ENCODE measurements around the gene FER1L5. TPM values are rescaled to one million over a fixed set of nuclear protein-coding genes. Genes with fewer than 3 reads are reported as not detected.
A peak's percentile ranks its signal among the peaks of the same experiment; 100 is the strongest.

The FER1L5 gene
- total RNA-seq: under 1 TPM in 2 of 3 donors, not detected in 1; 0.73 to 0.98 TPM

DNA sequence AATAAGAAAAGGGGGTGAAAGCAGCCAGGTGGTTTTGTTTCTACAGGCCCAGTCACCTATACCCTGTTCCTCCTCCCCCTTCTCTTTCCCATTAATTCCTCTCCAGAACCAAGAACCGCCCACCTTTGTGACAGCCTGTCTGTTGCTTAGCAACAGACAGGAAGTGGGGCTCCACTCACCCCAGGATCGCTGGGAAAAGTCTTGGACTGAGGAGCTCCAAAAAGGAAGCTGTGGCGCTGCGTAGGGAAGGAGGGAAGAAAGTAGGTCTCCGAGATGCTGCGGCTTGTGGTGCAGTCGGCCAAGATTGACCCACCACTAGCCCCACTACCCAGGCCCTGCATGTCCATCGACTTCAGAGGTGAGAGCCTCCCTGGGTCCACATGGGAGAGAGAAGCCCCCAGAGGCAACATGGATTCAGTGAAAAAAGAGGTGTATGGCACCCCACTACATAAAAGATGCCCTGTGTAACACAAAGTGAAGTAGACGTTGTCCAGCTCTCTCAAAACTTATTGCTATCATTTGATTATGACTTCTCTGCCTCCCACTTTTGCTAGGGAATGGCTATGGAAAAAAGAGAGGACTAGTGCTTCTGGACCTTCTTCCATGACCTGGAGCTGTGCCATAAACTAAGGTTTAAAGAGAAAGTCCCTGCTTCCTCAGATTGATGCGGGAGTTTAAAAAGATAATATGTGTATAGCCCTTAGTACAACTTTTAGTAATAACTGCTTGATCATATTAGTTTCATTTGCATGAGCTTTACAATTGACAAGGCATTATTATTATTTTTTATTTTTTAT is at the start of gene FER1L5:
TSS of gene FER1L5 (plus strand) at position 201 of the 797 bp plus-strand sequence. CDS start at position 274, 73 bp downstream.
- Histone ChIP-seq H3K27ac (no peak within 1 kb of the TSS), H3K9me3 (no peaks in the 10 kb centered on the region), H3K36me3 (no peaks in the 10 kb centered on the region), H3K4me3 (peak within 1 kb of the TSS in 2 of 3 donors; percentile 28 to 51), H3K4me1 (no peaks in the 10 kb centered on the region), H3K27me3 (no peaks in the 10 kb centered on the region)
- intact Hi-C loops (cut with DNase I; ENCODE audit: low total_unique reads): no loop called here
- no peak for DNase-seq (ENCODE audit: low spot score in 2 of 2)
- TF ChIP-seq, protein P1, sequence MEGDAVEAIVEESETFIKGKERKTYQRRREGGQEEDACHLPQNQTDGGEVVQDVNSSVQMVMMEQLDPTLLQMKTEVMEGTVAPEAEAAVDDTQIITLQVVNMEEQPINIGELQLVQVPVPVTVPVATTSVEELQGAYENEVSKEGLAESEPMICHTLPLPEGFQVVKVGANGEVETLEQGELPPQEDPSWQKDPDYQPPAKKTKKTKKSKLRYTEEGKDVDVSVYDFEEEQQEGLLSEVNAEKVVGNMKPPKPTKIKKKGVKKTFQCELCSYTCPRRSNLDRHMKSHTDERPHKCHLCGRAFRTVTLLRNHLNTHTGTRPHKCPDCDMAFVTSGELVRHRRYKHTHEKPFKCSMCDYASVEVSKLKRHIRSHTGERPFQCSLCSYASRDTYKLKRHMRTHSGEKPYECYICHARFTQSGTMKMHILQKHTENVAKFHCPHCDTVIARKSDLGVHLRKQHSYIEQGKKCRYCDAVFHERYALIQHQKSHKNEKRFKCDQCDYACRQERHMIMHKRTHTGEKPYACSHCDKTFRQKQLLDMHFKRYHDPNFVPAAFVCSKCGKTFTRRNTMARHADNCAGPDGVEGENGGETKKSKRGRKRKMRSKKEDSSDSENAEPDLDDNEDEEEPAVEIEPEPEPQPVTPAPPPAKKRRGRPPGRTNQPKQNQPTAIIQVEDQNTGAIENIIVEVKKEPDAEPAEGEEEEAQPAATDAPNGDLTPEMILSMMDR (IDR thresholded peaks at IDR 0.05): no peak
- TF ChIP-seq POLR2A (IDR thresholded peaks at IDR 0.05) (no peak), POLR2AphosphoS5 (IDR thresholded peaks at IDR 0.05) (no peak)

- intact Hi-C loops (cut with DNase I; ENCODE audit: low total_unique reads): no loop called here
These were observed 48.3 kb upstream of the FER1L5 start for GRCh38 chr2:96594282-96594681.

DNA sequence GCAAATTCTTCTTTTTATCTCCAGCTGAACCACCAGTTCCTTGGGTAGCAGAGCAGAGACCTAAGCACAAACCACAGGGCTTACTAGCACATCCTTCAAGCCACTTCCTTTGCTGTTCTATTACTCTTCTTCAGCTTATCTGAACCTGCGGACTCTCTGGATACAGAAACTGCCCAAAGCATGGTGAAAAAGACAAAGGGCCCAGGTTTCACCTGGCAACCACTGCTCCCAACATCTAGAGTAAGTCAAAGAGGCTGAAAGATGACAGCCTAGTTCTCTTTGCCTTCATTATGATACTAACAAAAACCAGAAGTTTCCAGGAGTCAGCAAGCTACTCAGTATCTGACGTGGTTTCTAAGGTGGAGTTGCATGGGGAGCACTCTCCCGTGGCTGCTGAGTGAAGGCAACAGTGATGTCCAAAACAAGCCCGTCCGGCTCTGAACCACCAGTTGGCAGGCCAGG is 47.8 kb upstream of the FER1L5 start:
- Histone ChIP-seq H3K4me3 (no peak overlapping the region), H3K27me3 (no peaks in the 10 kb centered on the region), H3K27ac (no peak overlapping the region), H3K36me3 (peaks cover 12% of the 10 kb centered on the region), H3K4me1 (no peaks in the 10 kb centered on the region), H3K9me3 (no peaks in the 10 kb centered on the region)
- TF ChIP-seq POLR2A (IDR thresholded peaks at IDR 0.05) (no peak), POLR2AphosphoS5 (IDR thresholded peaks at IDR 0.05) (no peak)
- TF ChIP-seq, protein P1 (IDR thresholded peaks at IDR 0.05): no peak
- intact Hi-C loops (cut with DNase I; ENCODE audit: low total_unique reads): no loop called here
- DNase-seq (ENCODE audit: low spot score in 2 of 2): no peak

More at GRCh38 chr2:96594282-96594681, 48.3 kb upstream of the FER1L5 start:
- H3K36me3 ChIP-seq: peaks cover 12% of the 10 kb centered on the region
- H3K4me1 ChIP-seq: no peaks in the 10 kb centered on the region
- DNase-seq (ENCODE audit: low spot score in 2 of 2): no peak
- no peaks in the 10 kb centered on the region for H3K9me3 ChIP-seq
- no peak overlapping the region for H3K27ac ChIP-seq
- TF ChIP-seq POLR2AphosphoS5 (IDR thresholded peaks at IDR 0.05) (no peak), POLR2A (IDR thresholded peaks at IDR 0.05) (no peak)
- TF ChIP-seq, protein P1 (IDR thresholded peaks at IDR 0.05): no peak
- H3K27me3 ChIP-seq: no peaks in the 10 kb centered on the region
- no peak overlapping the region for H3K4me3 ChIP-seq

- no peak overlapping the region for H3K27ac ChIP-seq
These were observed 46.0 kb upstream of the FER1L5 start for GRCh38 chr2:96596596-96596995.

GRCh38 chr2:96599941-96600340 is 42.6 kb upstream of the FER1L5 start:
- H3K27ac ChIP-seq: no peak overlapping the region
- H3K9me3 ChIP-seq: no peaks in the 10 kb centered on the region
- H3K36me3 ChIP-seq: no peaks in the 10 kb centered on the region
- DNase-seq (ENCODE audit: low spot score in 2 of 2): no peak
- no peak overlapping the region for H3K4me3 ChIP-seq
- intact Hi-C loops (cut with DNase I; ENCODE audit: low total_unique reads): no loop called here
- TF ChIP-seq POLR2A (IDR thresholded peaks at IDR 0.05) (no peak), POLR2AphosphoS5 (IDR thresholded peaks at IDR 0.05) (no peak)
- TF ChIP-seq, protein P1 (IDR thresholded peaks at IDR 0.05): no peak
- H3K27me3 ChIP-seq: no peaks in the 10 kb centered on the region
- H3K4me1 ChIP-seq: no peaks in the 10 kb centered on the region

More at GRCh38 chr2:96596596-96596995, 46.0 kb upstream of the FER1L5 start:
- TF ChIP-seq POLR2AphosphoS5 (IDR thresholded peaks at IDR 0.05): no peak
- TF ChIP-seq POLR2A (IDR thresholded peaks at IDR 0.05): no peak
- TF ChIP-seq, protein P1 (IDR thresholded peaks at IDR 0.05): no peak
- peaks cover 12% of the 10 kb centered on the region for H3K36me3 ChIP-seq
- no peaks in the 10 kb centered on the region for H3K4me1 ChIP-seq
- intact Hi-C loops (cut with DNase I; ENCODE audit: low total_unique reads): no loop called here
- no peaks in the 10 kb centered on the region for H3K27me3 ChIP-seq
- H3K9me3 ChIP-seq: no peaks in the 10 kb centered on the region
- H3K4me3 ChIP-seq: no peak overlapping the region
- no peak for DNase-seq (ENCODE audit: low spot score in 2 of 2)
